ENCODE measurements around the gene AK2. TPM values are rescaled to one million over a fixed set of nuclear protein-coding genes. Genes with fewer than 3 reads are reported as not detected.
"Not testable (repeated sequence)": the region's sequence is repeated elsewhere in the genome, so short reads cannot be mapped to it uniquely, and the experiment has no call there.

Gene AK2
- total and polyA plus RNA-seq, 5 experiments from 2014 or later = 89.2 to 128 (median 119) TPM

DNA sequence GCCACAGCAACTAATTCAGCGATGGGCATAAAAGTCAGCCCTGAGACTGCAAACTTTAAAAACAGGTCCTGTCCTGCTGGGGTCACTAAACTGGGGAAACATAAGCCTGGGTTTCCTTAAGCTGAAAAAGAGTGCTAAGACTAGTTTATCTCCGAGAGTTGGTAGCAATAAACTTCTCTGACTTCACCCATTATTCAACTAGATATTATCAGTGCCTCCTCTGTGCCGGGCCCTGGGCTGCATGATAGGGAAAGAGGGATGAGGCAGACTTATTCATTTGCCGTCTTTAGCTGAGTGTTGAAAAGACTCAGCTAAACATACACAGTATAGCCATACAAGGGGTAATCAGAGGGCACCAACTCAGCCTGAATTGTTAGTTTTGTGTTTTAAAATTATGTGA is 33.0 kb downstream of the AK2 start:
- peaks cover 0 to 9% (median 5%) of the 10 kb centered on the region in 4 donors for H3K4me1 Mint-ChIP-seq
- POLR2A ChIA-PET = no interaction called here
- H3K36me3 Mint-ChIP-seq = peaks cover 2 to 15% (median 4%) of the 10 kb centered on the region in 3 donors
- DNase-seq = no peak
- no peak for ATAC-seq
- no peaks in the 10 kb centered on the region for H3K9me3 Mint-ChIP-seq
- H3K27ac Mint-ChIP-seq = peak overlapping the region in 1 of 10 donors; percentile 2
- no peak overlapping the region for H3K4me3 Mint-ChIP-seq
- no peaks in the 10 kb centered on the region for H3K27me3 Mint-ChIP-seq

DNA sequence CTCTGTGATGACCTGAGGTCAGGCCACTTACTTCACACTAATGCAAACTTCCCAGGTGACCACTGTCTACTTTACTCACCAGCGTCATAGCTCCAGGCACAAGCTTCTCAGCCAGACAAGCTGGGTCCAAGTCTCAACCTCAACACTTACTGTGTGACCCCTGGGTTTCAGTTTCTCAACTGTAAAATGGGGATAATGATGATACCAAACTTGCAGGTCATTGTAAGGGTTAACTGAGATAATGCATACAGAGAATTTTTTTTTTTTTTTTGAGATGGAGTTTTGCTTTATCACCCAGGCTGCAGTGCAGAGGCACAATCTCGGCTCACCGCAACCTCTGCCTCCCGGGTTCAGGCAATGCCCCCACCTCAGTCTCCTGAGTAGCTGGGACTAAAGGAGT is 34.7 kb downstream of the AK2 start:
- POLR2A ChIA-PET = interaction anchor here (0.7 kb wide), 1 partner anchor 109 kb away, joined by 4 read pairs; no protein-coding TSS in a partner anchor

GRCh38 chr1:33001282-33001681 is 35.4 kb downstream of the AK2 start:
- Mint-ChIP-seq H3K27ac (peak overlapping the region in 2 of 10 donors; percentile 4 to 15), H3K4me3 (no peak overlapping the region), H3K9me3 (no peaks in the 10 kb centered on the region), H3K36me3 (no peaks in the 10 kb centered on the region), H3K4me1 (peaks cover 12 to 25% (median 19%) of the 10 kb centered on the region in 4 donors), H3K27me3 (no peaks in the 10 kb centered on the region)
- POLR2A ChIA-PET = no interaction called here
- ATAC-seq = no peak
- no peak for DNase-seq

More for the DNA sequence above, 34.7 kb downstream of the AK2 start:
- ATAC-seq = no peak
- H3K4me3 Mint-ChIP-seq = no peak overlapping the region
- H3K36me3 Mint-ChIP-seq = no peaks in the 10 kb centered on the region
- H3K9me3 Mint-ChIP-seq = no peaks in the 10 kb centered on the region
- no peak for DNase-seq
- no peak overlapping the region for H3K27ac Mint-ChIP-seq
- peaks cover 13 to 21% (median 18%) of the 10 kb centered on the region in 4 donors for H3K4me1 Mint-ChIP-seq
- H3K27me3 Mint-ChIP-seq = no peaks in the 10 kb centered on the region

DNA sequence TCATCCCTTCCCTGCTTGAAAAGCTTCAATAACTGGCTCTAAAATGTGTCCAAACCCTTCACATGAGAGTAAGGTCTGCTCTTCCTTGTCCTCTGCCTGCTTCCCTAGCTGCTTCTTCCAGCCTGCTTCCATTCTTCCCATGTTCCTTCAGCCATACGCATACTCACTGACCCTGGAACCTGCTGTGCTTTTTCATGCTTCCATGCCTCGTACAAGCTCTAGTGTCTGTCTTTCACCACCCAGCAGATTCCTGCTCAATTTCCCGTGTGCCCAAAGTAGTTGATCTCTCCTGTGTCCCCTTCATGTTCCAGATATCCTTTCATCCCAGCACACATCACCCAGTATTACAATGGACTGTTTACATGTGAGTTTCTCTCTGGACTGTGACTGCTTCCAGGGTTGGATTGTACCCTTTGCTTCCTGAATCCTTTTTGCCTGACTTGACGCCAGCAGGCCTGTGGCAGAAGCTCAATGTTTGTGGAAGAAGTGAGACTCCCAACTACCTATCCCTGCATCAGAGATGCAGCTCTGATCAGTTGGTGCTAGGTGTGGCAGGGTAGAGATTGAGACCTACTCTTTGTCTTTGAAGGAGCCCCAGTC is 36.2 kb downstream of the AK2 start:
- Mint-ChIP-seq H3K9me3 (no peaks in the 10 kb centered on the region), H3K27me3 (no peaks in the 10 kb centered on the region), H3K4me3 (no peak overlapping the region), H3K36me3 (no peaks in the 10 kb centered on the region), H3K27ac (peak overlapping the region in 5 of 10 donors; percentile 4 to 49 (median 20)), H3K4me1 (peaks cover 14 to 24% (median 19%) of the 10 kb centered on the region in 4 donors)
- DNase-seq (no peak), ATAC-seq (no peak)
- POLR2A ChIA-PET = no interaction called here

- no peaks in the 10 kb centered on the region for H3K9me3 Mint-ChIP-seq
- no peaks in the 10 kb centered on the region for H3K27me3 Mint-ChIP-seq
- H3K36me3 Mint-ChIP-seq = no peaks in the 10 kb centered on the region
- DNase-seq (no peak), ATAC-seq (no peak)
- peaks cover 19 to 26% (median 23%) of the 10 kb centered on the region in 4 donors for H3K4me1 Mint-ChIP-seq
- H3K4me3 Mint-ChIP-seq = no peak overlapping the region
- POLR2A ChIA-PET = interaction anchor here (0.6 kb wide), 1 partner anchor 162 kb away, joined by 3 read pairs; no protein-coding TSS in a partner anchor
- no peak overlapping the region for H3K27ac Mint-ChIP-seq
Observed at GRCh38 chr1:32998997-32999396, 37.7 kb downstream of the AK2 start.

GRCh38 chr1:32998064-32998463 is 38.6 kb downstream of the AK2 start:
- DNase-seq (no peak), ATAC-seq (no peak)
- Mint-ChIP-seq H3K9me3 (no peaks in the 10 kb centered on the region), H3K27me3 (no peaks in the 10 kb centered on the region), H3K4me1 (peaks cover 22 to 26% (median 23%) of the 10 kb centered on the region in 4 donors), H3K27ac (peak overlapping the region in 7 of 10 donors; percentile 25 to 81 (median 62)), H3K4me3 (no peak overlapping the region), H3K36me3 (no peaks in the 10 kb centered on the region)
- POLR2A ChIA-PET = no interaction called here

DNA sequence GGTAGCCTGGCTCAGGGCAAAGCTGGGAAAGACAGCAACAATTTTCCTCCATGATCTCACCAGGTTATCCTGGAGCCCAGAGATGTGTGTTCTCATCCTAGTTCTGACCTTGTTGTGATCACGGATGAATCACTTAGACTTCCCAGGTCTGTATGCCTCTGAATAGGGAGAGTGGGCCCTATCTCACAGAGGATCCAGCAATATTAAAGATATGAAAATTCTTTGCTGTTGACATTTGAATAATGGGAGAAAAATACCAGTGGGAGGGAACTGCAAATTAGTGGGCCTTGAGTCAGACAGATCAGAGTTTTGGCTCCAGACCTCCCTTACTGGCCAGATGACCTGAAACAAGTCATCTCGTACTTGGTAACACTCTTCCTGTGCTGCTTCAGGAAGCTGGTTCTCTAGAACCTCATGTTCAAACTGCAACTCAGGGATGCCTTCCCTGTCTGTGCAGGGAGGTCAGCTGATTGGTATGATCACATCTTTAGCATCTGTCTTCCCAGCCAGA is 39.2 kb downstream of the AK2 start:
- H3K27me3 Mint-ChIP-seq = no peaks in the 10 kb centered on the region
- H3K36me3 Mint-ChIP-seq = no peaks in the 10 kb centered on the region
- DNase-seq (no peak), ATAC-seq (no peak)
- no peaks in the 10 kb centered on the region for H3K9me3 Mint-ChIP-seq
- H3K4me3 Mint-ChIP-seq = no peak overlapping the region
- H3K27ac Mint-ChIP-seq = peak overlapping the region in 8 of 10 donors; percentile 14 to 81 (median 40)
- H3K4me1 Mint-ChIP-seq = peaks cover 24 to 29% (median 26%) of the 10 kb centered on the region in 4 donors
- POLR2A ChIA-PET = interaction anchor here (1.2 to 1.7 kb wide), 2 partner anchors 10 to 33 kb away, joined by 4 to 8 read pairs; partner anchors contain the start of gene RNF19B

- H3K9me3 Mint-ChIP-seq, DNase-seq, H3K27me3 Mint-ChIP-seq, ATAC-seq, H3K36me3 Mint-ChIP-seq: not testable (repeated sequence)
- Mint-ChIP-seq H3K27ac (peak overlapping the region in 3 of 10 donors; percentile 11 to 85 (median 68)), H3K4me3 (peak overlapping the region in 1 of 10 donors; percentile 62), H3K4me1 (peaks cover 16 to 54% (median 24%) of the 10 kb centered on the region in 4 donors)
- POLR2A ChIA-PET = interaction anchor here (1.0 to 1.8 kb wide), 2 partner anchors 12 to 42 kb away, joined by 3 to 5 read pairs; no protein-coding TSS in a partner anchor
Observed at GRCh38 chr1:32993324-32993636, 43.4 kb downstream of the AK2 start.

GRCh38 chr1:32992489-32993323 is 44.0 kb downstream of the AK2 start:
- peak in 1 of 10 donors; percentile 37 for DNase-seq
- H3K9me3 Mint-ChIP-seq = no peaks in the 10 kb centered on the region
- H3K36me3 Mint-ChIP-seq = no peaks in the 10 kb centered on the region
- peak overlapping the region in 1 of 10 donors; percentile 62 for H3K4me3 Mint-ChIP-seq
- H3K27ac Mint-ChIP-seq = peak overlapping the region in 3 of 10 donors; percentile 33 to 85 (median 44)
- peaks cover 11 to 48% (median 18%) of the 10 kb centered on the region in 4 donors for H3K4me1 Mint-ChIP-seq
- POLR2A ChIA-PET = interaction anchor here (0.6 to 1.8 kb wide), 4 partner anchors 12 to 41 kb away, joined by 3 to 5 read pairs (median 4); partner anchors contain the start of gene RNF19B
- H3K27me3 Mint-ChIP-seq = no peaks in the 10 kb centered on the region
- ATAC-seq = peak; percentile 60 to 73

DNA sequence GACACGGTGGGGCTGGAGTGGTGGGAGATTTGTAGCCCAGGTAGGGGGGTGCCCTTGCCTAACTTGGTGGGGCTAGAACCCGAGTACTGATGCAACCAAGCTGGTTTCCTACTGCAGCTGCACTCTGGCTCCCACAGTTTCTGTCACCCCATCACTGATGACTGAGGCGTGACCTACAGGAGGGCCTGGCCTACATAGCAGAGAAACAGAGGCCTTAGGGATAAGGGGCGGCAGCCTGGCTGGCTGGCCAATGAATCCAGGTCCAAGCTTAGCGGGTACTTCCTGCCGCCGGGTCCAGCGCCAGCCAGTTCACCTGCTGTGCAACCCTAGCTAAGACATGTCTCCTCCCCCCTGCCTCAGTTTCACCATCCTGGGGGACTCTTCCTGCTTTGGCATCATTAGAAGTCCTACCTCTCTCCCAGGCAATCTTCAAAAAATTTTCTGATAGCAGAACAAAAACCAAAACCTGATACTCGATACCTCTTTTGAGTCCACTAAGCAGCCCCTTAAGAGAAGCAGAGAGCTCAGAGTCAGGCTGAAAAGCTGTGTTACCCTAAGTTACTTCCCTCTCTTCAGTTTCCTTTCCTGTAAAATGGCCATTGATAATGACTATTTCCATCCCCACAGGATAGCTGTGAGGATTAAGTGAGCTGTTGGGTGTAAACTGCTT is 44.7 kb downstream of the AK2 start:
- Mint-ChIP-seq H3K4me3 (peak overlapping the region in 1 of 10 donors; percentile 43), H3K27me3 (no peaks in the 10 kb centered on the region), H3K4me1 (peaks cover 8 to 44% (median 13%) of the 10 kb centered on the region in 4 donors), H3K9me3 (no peaks in the 10 kb centered on the region), H3K27ac (peak overlapping the region in 3 of 10 donors; percentile 25 to 85 (median 44)), H3K36me3 (no peaks in the 10 kb centered on the region)
- ATAC-seq = no peak
- no peak for DNase-seq
- POLR2A ChIA-PET = interaction anchor here (0.9 kb wide), 1 partner anchor 27 kb away, joined by 4 read pairs; the partner anchor contains the start of gene RNF19B

- no peaks in the 10 kb centered on the region for H3K9me3 Mint-ChIP-seq
- H3K4me3 Mint-ChIP-seq = no peak overlapping the region
- H3K27ac Mint-ChIP-seq = peak overlapping the region in 2 of 10 donors; percentile 29 to 57
- H3K36me3 Mint-ChIP-seq = no peaks in the 10 kb centered on the region
- H3K4me1 Mint-ChIP-seq = peaks cover 4 to 48% (median 11%) of the 10 kb centered on the region in 4 donors
- POLR2A ChIA-PET = no interaction called here
- H3K27me3 Mint-ChIP-seq = no peaks in the 10 kb centered on the region
- ATAC-seq = no peak
- DNase-seq = no peak
Observed at GRCh38 chr1:32991386-32991785, 45.3 kb downstream of the AK2 start.

DNA sequence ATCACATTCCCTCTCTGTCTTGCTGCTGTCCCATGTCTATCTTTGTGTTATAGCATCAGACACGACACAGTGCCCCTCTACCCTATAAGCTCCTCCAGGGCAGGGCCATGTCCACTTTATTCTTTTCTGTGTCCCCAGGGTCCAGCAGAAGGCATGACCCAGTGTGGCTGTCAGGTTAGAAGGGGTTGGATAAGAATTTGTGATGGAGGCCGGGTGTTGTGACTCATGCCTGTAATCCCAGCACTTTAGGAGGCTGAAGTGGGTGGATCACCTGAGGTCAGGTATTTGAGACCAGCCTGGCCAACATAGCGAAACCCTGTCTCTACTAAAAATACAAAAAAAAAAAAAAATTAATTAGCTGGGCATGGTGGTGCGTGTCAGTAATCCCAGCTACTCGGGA is 45.8 kb downstream of the AK2 start:
- Mint-ChIP-seq H3K27ac (peak overlapping the region in 2 of 10 donors; percentile 29 to 57), H3K27me3 (no peaks in the 10 kb centered on the region), H3K36me3 (no peaks in the 10 kb centered on the region), H3K4me3 (no peak overlapping the region), H3K9me3 (no peaks in the 10 kb centered on the region), H3K4me1 (peaks cover 4 to 49% (median 11%) of the 10 kb centered on the region in 4 donors)
- no peak for ATAC-seq
- POLR2A ChIA-PET = interaction anchor here (0.7 kb wide), 1 partner anchor 16 kb away, joined by 3 read pairs; no protein-coding TSS in a partner anchor
- DNase-seq = no peak

All from naive thymus-derived CD8-positive, alpha-beta T cell (primary cell).